Measurements from ENCODE around the gene ABHD17C. TPM values are rescaled to one million over a fixed set of nuclear protein-coding genes. Genes with fewer than 3 reads are reported as not detected.

ABHD17C gene
- polyA plus RNA-seq, 1 donor (not counting 4 experiments of a cell fraction or from before 2014, with no cell fraction given): 23.3 TPM

DNA sequence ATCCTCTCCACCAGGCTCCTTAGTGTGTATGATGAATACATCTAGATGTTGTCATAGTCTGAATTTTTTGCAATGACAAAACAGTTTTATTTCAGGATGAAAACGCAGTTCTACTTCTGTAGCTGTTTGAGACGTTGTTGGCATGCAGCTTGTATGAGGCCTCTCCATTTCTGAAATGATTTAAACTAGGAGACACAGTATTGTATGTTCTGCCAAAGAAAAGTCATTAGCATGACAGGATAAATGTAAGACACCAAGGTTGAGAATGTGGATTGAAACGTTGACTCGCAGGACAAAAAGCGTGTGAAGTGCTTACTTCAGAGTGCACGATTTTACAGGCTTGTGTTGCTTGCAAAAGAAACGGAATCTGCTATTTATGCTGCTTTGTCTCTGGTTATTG, 35.3 kb downstream of the ABHD17C start:
- Histone ChIP-seq H3K27me3 (ENCODE audit: control insufficient read depth, extremely low read depth, insufficient read depth, low read length) (no peaks in the 10 kb centered on the region), H3K4me2 (ENCODE audit: control insufficient read depth, extremely low read depth, insufficient read depth, low read depth, low read length) (no peak overlapping the region), H3K4me3 (ENCODE audit: control insufficient read depth in 2 of 3, extremely low read depth in 1 of 3, insufficient read depth in 2 of 3, low read depth in 1 of 3, low read length in 3 of 3) (no peak overlapping the region), H3K4me1 (ENCODE audit: control insufficient read depth, extremely low read depth, insufficient read depth, low read length) (no peaks in the 10 kb centered on the region), H4K20me1 (ENCODE audit: control insufficient read depth, extremely low read depth, insufficient read depth, low read length) (peaks cover 2% of the 10 kb centered on the region), H3K9me3 (ENCODE audit: control insufficient read depth, low read depth, low read length) (no peaks in the 10 kb centered on the region), H3K27ac (ENCODE audit: control insufficient read depth, insufficient read depth, low read length) (no peak overlapping the region), H3K9ac (ENCODE audit: control insufficient read depth, extremely low read depth, insufficient read depth, low read length) (no peak overlapping the region), H3K79me2 (ENCODE audit: control insufficient read depth, insufficient read depth, low read length) (peaks cover 67% of the 10 kb centered on the region), H2AFZ (ENCODE audit: control insufficient read depth, low read length) (no peak overlapping the region), H3K36me3 (ENCODE audit: control insufficient read depth in 2 of 2, extremely low read depth in 1 of 2, insufficient read depth in 2 of 2, low read length in 2 of 2) (peaks cover 6% of the 10 kb centered on the region in 2 experiments), H3K9me1 (ENCODE audit: control insufficient read depth, extremely low read depth, insufficient read depth, low read length) (no peaks in the 10 kb centered on the region)
- TF ChIP-seq, protein P1, sequence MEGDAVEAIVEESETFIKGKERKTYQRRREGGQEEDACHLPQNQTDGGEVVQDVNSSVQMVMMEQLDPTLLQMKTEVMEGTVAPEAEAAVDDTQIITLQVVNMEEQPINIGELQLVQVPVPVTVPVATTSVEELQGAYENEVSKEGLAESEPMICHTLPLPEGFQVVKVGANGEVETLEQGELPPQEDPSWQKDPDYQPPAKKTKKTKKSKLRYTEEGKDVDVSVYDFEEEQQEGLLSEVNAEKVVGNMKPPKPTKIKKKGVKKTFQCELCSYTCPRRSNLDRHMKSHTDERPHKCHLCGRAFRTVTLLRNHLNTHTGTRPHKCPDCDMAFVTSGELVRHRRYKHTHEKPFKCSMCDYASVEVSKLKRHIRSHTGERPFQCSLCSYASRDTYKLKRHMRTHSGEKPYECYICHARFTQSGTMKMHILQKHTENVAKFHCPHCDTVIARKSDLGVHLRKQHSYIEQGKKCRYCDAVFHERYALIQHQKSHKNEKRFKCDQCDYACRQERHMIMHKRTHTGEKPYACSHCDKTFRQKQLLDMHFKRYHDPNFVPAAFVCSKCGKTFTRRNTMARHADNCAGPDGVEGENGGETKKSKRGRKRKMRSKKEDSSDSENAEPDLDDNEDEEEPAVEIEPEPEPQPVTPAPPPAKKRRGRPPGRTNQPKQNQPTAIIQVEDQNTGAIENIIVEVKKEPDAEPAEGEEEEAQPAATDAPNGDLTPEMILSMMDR (optimal IDR thresholded peaks at IDR 0.05 in 1 of 3, IDR thresholded peaks at IDR 0.05 in 1 of 3, conservative IDR thresholded peaks at IDR 0.05 in 1 of 3; ENCODE audit: extremely low read depth in 1 of 3, insufficient read depth in 2 of 3, low read length in 3 of 3): no peak
- TF ChIP-seq EZH2 (IDR thresholded peaks at IDR 0.05; ENCODE audit: low read length): no peak
- dilution Hi-C loops (cut with MboI; ENCODE audit: extremely low pct_ligation_motif_present, low sequenced_read_pairs): no loop called here
- no peak for DNase-seq (ENCODE audit: low read depth, low spot score)
- FAIRE-seq: no peak

DNA sequence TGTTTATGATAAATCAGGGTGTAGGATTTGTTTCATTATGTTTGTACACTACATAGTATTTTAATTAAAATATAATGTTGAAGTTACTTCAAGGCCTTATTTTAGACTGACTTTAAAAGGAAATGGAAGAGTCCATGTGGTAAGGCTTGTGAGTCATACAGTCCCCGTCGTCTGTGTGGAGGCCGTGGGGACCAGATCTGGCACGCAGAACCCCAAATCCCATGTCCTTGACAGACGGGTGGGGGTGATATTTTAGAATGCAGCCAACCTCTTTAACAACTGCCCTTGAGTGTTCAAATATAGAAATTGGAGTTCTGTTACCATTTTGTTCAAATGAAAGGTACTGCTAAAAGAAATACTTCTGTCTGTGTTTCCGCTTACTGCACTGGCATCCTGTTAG, 35.8 kb downstream of the ABHD17C start:
- Histone ChIP-seq H3K4me1 (ENCODE audit: control insufficient read depth, extremely low read depth, insufficient read depth, low read length) (no peaks in the 10 kb centered on the region), H3K36me3 (ENCODE audit: control insufficient read depth in 2 of 2, extremely low read depth in 1 of 2, insufficient read depth in 2 of 2, low read length in 2 of 2) (peaks cover 6% of the 10 kb centered on the region in 2 experiments), H3K9me1 (ENCODE audit: control insufficient read depth, extremely low read depth, insufficient read depth, low read length) (no peaks in the 10 kb centered on the region), H3K9ac (ENCODE audit: control insufficient read depth, extremely low read depth, insufficient read depth, low read length) (no peak overlapping the region), H3K4me3 (ENCODE audit: control insufficient read depth in 2 of 3, extremely low read depth in 1 of 3, insufficient read depth in 2 of 3, low read depth in 1 of 3, low read length in 3 of 3) (no peak overlapping the region), H4K20me1 (ENCODE audit: control insufficient read depth, extremely low read depth, insufficient read depth, low read length) (peaks cover 2% of the 10 kb centered on the region), H2AFZ (ENCODE audit: control insufficient read depth, low read length) (no peak overlapping the region), H3K27ac (ENCODE audit: control insufficient read depth, insufficient read depth, low read length) (no peak overlapping the region), H3K9me3 (ENCODE audit: control insufficient read depth, low read depth, low read length) (no peaks in the 10 kb centered on the region), H3K4me2 (ENCODE audit: control insufficient read depth, extremely low read depth, insufficient read depth, low read depth, low read length) (no peak overlapping the region), H3K79me2 (ENCODE audit: control insufficient read depth, insufficient read depth, low read length) (peaks cover 68% of the 10 kb centered on the region), H3K27me3 (ENCODE audit: control insufficient read depth, extremely low read depth, insufficient read depth, low read length) (no peaks in the 10 kb centered on the region)
- DNase-seq (ENCODE audit: low read depth, low spot score) (no peak), FAIRE-seq (no peak)
- TF ChIP-seq, protein P1 (optimal IDR thresholded peaks at IDR 0.05 in 1 of 3, IDR thresholded peaks at IDR 0.05 in 1 of 3, conservative IDR thresholded peaks at IDR 0.05 in 1 of 3; ENCODE audit: extremely low read depth in 1 of 3, insufficient read depth in 2 of 3, low read length in 3 of 3): no peak
- no peak for TF ChIP-seq EZH2 (IDR thresholded peaks at IDR 0.05; ENCODE audit: low read length)
- dilution Hi-C loops (cut with MboI; ENCODE audit: extremely low pct_ligation_motif_present, low sequenced_read_pairs): no loop called here

Data from keratinocyte (primary cell).